Esophagus (tissue), 2 donors: Measurements from ENCODE around the gene GRIK2. TPM values are rescaled to one million over a fixed set of nuclear protein-coding genes. Genes with fewer than 3 reads are reported as not detected.

Experiments used
- H3K27ac ChIP-seq, 2 donors: one replicate each; pipeline ENCODE4 v1.5.1; 2013; ENCODE audit warnings: low read depth in 2 of 2, mild to moderate bottlenecking in 2 of 2, inconsistent platforms in 1 of 2, low read length in 1 of 2, moderate library complexity in 1 of 2
- H3K27me3 ChIP-seq, 2 donors: one replicate each; pipeline ENCODE4 v1.6.1; 2013; ENCODE audit warnings: low read length in 2 of 2, control low read depth in 1 of 2, mild to moderate bottlenecking in 1 of 2; ENCODE audit not compliant: insufficient read depth in 2 of 2, control insufficient read depth in 1 of 2
- H3K36me3 ChIP-seq, 2 donors: one replicate each; pipeline ENCODE4 v1.6.1; 2013; ENCODE audit warnings: low read length in 1 of 2; ENCODE audit not compliant: control insufficient read depth in 2 of 2, insufficient read depth in 2 of 2
- H3K4me1 ChIP-seq, 2 donors: one replicate each; pipeline ENCODE4 v1.6.1; 2013; ENCODE audit warnings: low read length in 1 of 2; ENCODE audit not compliant: control insufficient read depth in 2 of 2, insufficient read depth in 2 of 2
- H3K4me3 ChIP-seq, 2 donors: one replicate each; pipeline ENCODE4 v1.5.1; 2013; ENCODE audit warnings: low read length in 2 of 2, mild to moderate bottlenecking in 2 of 2, low read depth in 1 of 2, moderate library complexity in 1 of 2
- H3K9me3 ChIP-seq, 2 donors: one replicate each; pipeline ENCODE4 v1.6.1; 2013; ENCODE audit warnings: mild to moderate bottlenecking in 2 of 2, low read depth in 1 of 2, low read length in 1 of 2, moderate library complexity in 1 of 2; ENCODE audit not compliant: control insufficient read depth in 2 of 2, insufficient read depth in 1 of 2
- WGBS, 2 donors: extraction: QIAGEN DNeasy Blood & Tissue Kit; methylation state at CpG; one replicate each; pipeline ENCODE4 v1.1.7; 2013; 5-methylcytosine and 5-hydroxymethylcytosine counted together
- polyA plus RNA-seq, 2 donors: library from polyadenylated mRNA; stranded (reverse); fragments of 200-250 nt; gene quantifications; one replicate each; pipeline ENCODE4 v1.2.3, GENCODE V29; 2013
- donor health status: healthy with polysubstance abuse.
- donor health status: Bipolar disorder and iron deficiency.

The GRIK2 gene
- polyA plus RNA-seq, 2 donors, result 0.06 to 0.08 TPM

GRCh38 chr6:101728388-101728787 lies 334.9 kb downstream of the GRIK2 start:
- 75 to 84% methylated on average over 2 of the region's 2 CpGs for WGBS, 2 donors
- Histone ChIP-seq H3K4me3 (no peak overlapping the region), H3K9me3 (no peaks in the 10 kb centered on the region), H3K27ac (no peak overlapping the region), H3K4me1 (no peaks in the 10 kb centered on the region), H3K36me3 (no peaks in the 10 kb centered on the region), H3K27me3 (no peaks in the 10 kb centered on the region)

DNA sequence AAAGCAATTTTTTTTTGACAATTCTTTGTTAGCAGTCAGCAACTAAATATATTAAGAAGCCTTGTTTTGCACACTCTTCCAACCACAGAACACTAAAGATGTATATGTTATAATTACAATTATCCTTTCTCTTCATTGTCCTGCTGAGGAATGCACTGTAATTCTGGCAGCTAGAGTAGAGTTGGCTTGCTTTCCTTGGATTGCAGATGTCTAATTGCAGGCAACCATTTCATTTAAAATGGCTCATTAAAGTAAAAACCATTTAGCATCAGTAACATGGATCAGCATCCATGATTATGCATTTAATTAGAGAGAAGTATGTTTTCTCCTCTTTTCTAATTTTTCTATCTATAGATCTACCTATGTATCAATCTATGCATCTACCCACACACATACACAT lies 335.4 kb downstream of the GRIK2 start:
- no peaks in the 10 kb centered on the region for H3K36me3 ChIP-seq
- no peaks in the 10 kb centered on the region for H3K4me1 ChIP-seq
- H3K9me3 ChIP-seq, result no peaks in the 10 kb centered on the region
- no peaks in the 10 kb centered on the region for H3K27me3 ChIP-seq
- no peak overlapping the region for H3K27ac ChIP-seq
- H3K4me3 ChIP-seq, result no peak overlapping the region

- Histone ChIP-seq H3K27me3 (no peaks in the 10 kb centered on the region), H3K9me3 (no peaks in the 10 kb centered on the region), H3K4me1 (no peaks in the 10 kb centered on the region), H3K27ac (no peak overlapping the region), H3K4me3 (no peak overlapping the region), H3K36me3 (no peaks in the 10 kb centered on the region)
- 23 to 40% methylated on average over 2 of the region's 2 CpGs for WGBS, 2 donors
These were observed 337.4 kb downstream of the GRIK2 start for GRCh38 chr6:101730954-101731353.

DNA sequence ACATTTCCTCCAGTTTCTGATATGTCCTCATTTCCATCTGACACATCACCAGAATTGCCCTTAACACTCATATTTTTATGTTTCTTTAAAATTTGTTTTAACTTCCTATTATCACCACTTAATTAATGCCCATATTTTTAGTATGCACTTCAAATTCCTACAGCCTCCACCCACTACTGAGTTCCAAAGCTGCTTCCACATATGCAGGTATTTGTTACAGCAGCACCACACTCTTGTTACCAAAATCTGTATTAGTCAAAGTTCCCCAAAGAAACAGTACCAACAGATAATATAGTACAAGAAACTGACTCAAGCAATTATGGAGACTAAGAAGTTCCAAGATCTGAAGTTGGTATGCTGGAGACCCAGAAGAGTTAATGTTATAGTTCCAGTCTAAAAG lies 340.4 kb downstream of the GRIK2 start:
- no peaks in the 10 kb centered on the region for H3K36me3 ChIP-seq
- no peak overlapping the region for H3K4me3 ChIP-seq
- H3K4me1 ChIP-seq, result no peaks in the 10 kb centered on the region
- H3K9me3 ChIP-seq, result no peaks in the 10 kb centered on the region
- no peak overlapping the region for H3K27ac ChIP-seq
- H3K27me3 ChIP-seq, result no peaks in the 10 kb centered on the region

- WGBS, 2 donors, result 89 to 90% methylated on average over 1 of the region's 1 CpG
- H3K4me3 ChIP-seq, result no peak overlapping the region
- H3K9me3 ChIP-seq, result no peaks in the 10 kb centered on the region
- no peaks in the 10 kb centered on the region for H3K36me3 ChIP-seq
- H3K4me1 ChIP-seq, result no peaks in the 10 kb centered on the region
- H3K27ac ChIP-seq, result no peak overlapping the region
- no peaks in the 10 kb centered on the region for H3K27me3 ChIP-seq
These were observed 345.0 kb downstream of the GRIK2 start for GRCh38 chr6:101738481-101738880.

- Histone ChIP-seq H3K27me3 (no peaks in the 10 kb centered on the region), H3K27ac (no peak overlapping the region), H3K9me3 (no peaks in the 10 kb centered on the region), H3K4me1 (no peaks in the 10 kb centered on the region), H3K4me3 (no peak overlapping the region), H3K36me3 (no peaks in the 10 kb centered on the region)
- 46 to 64% methylated on average over 2 of the region's 2 CpGs for WGBS, 2 donors
These were observed 347.1 kb downstream of the GRIK2 start for GRCh38 chr6:101740631-101741030.

DNA sequence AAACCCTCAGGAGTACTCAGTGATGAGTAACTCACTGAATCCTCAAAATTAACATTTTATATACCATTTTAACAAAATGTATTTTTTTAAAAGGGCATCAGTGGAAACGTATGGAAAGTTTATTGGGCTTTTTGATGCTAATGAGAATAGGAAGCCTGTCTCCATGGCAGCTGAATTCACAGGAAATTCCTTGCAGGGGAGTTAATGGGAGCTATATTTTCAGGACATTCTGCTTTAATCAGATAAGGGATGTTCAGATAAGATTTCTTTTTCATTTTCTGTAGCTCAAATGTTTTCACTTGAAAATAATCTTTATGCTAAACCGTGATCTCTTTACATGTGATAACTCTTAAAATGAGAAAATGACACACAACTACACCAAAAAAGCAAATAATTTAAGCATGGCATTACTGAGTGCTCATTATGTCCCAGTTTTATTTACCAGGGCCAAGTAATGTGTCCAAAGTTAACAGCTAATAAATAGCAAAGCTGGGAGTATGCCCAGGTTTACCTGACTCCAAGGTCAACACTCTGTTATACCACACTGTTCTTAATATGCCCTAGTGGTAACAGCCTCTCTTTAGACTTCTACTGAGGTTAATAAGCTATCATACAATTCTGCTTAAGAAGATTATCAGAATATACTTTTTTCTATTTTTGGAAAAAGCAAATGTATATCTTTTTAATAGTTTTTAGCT lies 348.1 kb downstream of the GRIK2 start:
- Histone ChIP-seq H3K27ac (no peak overlapping the region), H3K27me3 (no peaks in the 10 kb centered on the region), H3K4me3 (no peak overlapping the region), H3K9me3 (no peaks in the 10 kb centered on the region), H3K36me3 (no peaks in the 10 kb centered on the region), H3K4me1 (no peaks in the 10 kb centered on the region)
- 56 to 66% methylated on average over 2 of the region's 2 CpGs for WGBS, 2 donors

DNA sequence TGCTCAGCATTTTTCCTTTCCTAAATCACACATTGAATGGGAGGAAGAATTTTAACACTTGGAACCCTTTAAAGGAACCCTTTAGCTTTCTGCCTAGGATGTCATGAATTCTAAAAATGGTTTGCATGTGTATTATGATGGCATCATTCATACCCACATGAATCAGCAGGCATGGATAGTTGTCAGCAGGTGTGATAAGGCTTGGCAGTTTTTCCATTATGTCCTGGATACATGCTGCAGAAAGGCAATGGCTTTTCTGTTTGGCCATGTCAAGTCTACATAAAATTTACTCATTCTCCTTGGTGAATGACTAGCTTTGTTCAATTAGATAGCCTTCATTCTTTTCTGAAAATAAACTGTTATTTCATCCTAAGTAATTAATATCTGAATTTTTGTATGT lies 353.7 kb downstream of the GRIK2 start:
- Histone ChIP-seq H3K36me3 (no peaks in the 10 kb centered on the region), H3K4me3 (no peak overlapping the region), H3K9me3 (no peaks in the 10 kb centered on the region), H3K4me1 (no peaks in the 10 kb centered on the region), H3K27ac (no peak overlapping the region), H3K27me3 (no peaks in the 10 kb centered on the region)

DNA sequence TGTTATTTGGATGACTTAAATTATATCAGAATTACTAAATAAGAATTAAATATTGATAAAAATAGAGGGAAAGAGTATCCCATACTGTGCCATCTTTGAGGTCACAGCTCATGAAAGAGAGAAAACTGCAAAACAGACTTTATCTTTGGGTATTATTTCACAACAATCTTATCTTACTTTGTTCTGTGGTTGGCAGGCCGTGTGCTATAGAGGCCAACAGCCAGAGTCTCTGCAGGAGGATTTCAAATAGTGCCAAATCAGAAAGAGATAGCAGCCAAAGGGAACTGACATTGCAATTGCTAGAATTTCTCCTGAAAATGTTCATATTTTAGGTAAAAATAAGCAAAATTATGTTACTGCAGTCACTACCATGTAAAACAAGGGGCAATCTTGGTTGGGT lies 354.2 kb downstream of the GRIK2 start:
- WGBS, 2 donors, result 48 to 55% methylated on average over 1 of the region's 1 CpG
- H3K27me3 ChIP-seq, result no peaks in the 10 kb centered on the region
- no peaks in the 10 kb centered on the region for H3K9me3 ChIP-seq
- H3K36me3 ChIP-seq, result no peaks in the 10 kb centered on the region
- no peaks in the 10 kb centered on the region for H3K4me1 ChIP-seq
- H3K4me3 ChIP-seq, result no peak overlapping the region
- H3K27ac ChIP-seq, result no peak overlapping the region

DNA sequence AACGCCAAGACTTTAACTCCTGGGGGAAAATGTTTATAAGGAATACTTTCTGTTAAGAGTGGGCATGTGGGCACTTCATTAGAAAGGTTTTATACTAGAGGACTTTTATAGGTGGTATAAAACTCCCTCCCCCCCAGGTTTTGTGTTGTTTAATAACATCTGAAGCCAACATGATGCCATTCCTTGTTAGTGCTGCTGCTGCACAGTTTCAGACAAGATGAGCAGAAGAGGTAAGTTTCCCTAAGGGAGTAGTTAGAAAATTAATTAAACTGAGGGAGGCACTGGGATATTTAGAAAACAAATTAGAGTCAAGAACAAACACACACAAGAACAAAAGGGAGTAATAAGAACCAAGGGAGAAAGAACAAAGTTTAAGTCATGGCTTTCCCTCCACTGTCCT lies 362.4 kb downstream of the GRIK2 start:
- Histone ChIP-seq H3K9me3 (no peaks in the 10 kb centered on the region), H3K27me3 (no peaks in the 10 kb centered on the region), H3K27ac (no peak overlapping the region), H3K4me3 (no peak overlapping the region), H3K36me3 (no peaks in the 10 kb centered on the region), H3K4me1 (no peaks in the 10 kb centered on the region)
- 91 to 98% methylated on average over 1 of the region's 1 CpG for WGBS, 2 donors
